GM12878 (cell line): ENCODE measurements around the gene PLAGL2. TPM values are rescaled to one million over a fixed set of nuclear protein-coding genes. Genes with fewer than 3 reads are reported as not detected.
A peak's percentile ranks its signal among the peaks of the same experiment; 100 is the strongest.

ENCODE experiments used
- ATAC-seq: fragments of 200-7000 bp; cut with Tn5 transposase; 3 replicates; pipeline ENCODE4 v1.9.1; 2020; ENCODE audit warnings: mild to moderate bottlenecking, moderate library complexity
- BruUV-seq: library from RNA; stranded (reverse); fragments of 400-500 nt; replicated peaks from 2 replicates; lab custom pipeline; 2021; lab: Mats Ljungman, UMichigan
- CTCF ChIA-PET: fragments of 300-600 bp; sonication (Branson Sonifier 250); formaldehyde crosslinking; extraction: SDS; loops from one replicate; lab custom pipeline; 2021; ENCODE audit warnings: inconsistent platforms; lab: Yijun Ruan, JAX
- POLR2A ChIA-PET: fragments of 350-600 bp; formaldehyde crosslinking; extraction: SDS; loops from one replicate; lab custom pipeline; 2021; ENCODE audit warnings: inconsistent platforms; lab: Charles Lee
- RAD21 ChIA-PET: fragments of 300-600 bp; sonication (Branson Sonifier 250); formaldehyde crosslinking; loops from one replicate; lab custom pipeline; 2023; ENCODE audit warnings: antibody characterized with exemption; ENCODE audit not compliant: unreplicated experiment; lab: Charles Lee
- SMC1A ChIA-PET: fragments of 300-600 bp; sonication (Branson Sonifier 250); formaldehyde crosslinking; loops from one replicate; lab custom pipeline; 2023; ENCODE audit not compliant: unreplicated experiment, uncharacterized antibody; lab: Charles Lee
- DNase-seq: peaks from one replicate; pipeline ENCODE4 v3.0.0-alpha.2; 2011; ENCODE audit warnings: low read depth, low spot score
- FAIRE-seq: peaks from 3 replicates; lab custom pipeline; 2011; peaks lifted over from hg19 to GRCh38; lab: Jason Lieb, UNC
- H2AFZ ChIP-seq: 2 replicates; pipeline ENCODE4 v1.6.0; 2011; ENCODE audit warnings: low read depth, low read length, control low read depth; ENCODE audit not compliant: control insufficient read depth
- H3K27ac ChIP-seq: 2 replicates; pipeline ENCODE4 v1.5.1; 2011; ENCODE audit warnings: control low read depth; ENCODE audit not compliant: control insufficient read depth, insufficient read depth
- H3K27me3 ChIP-seq, 2 experiments: replicated peaks in 1 of 2; 2 replicates each; pipeline versions ENCODE4 v1.6.0 to v1.6.1; 2011; ENCODE audit warnings: low read length in 1 of 2; ENCODE audit not compliant: control insufficient read depth in 2 of 2, insufficient read depth in 2 of 2
- H3K36me3 ChIP-seq, 2 experiments: 2 replicates each; pipeline ENCODE4 v1.5.1; 2011; ENCODE audit warnings: low read length in 1 of 2; ENCODE audit not compliant: control insufficient read depth in 2 of 2, insufficient read depth in 2 of 2
- H3K4me1 ChIP-seq: 2 replicates; pipeline ENCODE4 v1.6.1; 2011; ENCODE audit warnings: mild to moderate bottlenecking, low read length, moderate library complexity, mixed read lengths; ENCODE audit not compliant: control insufficient read depth, insufficient read depth
- H3K4me2 ChIP-seq: 2 replicates; pipeline ENCODE4 v1.6.0; 2011; ENCODE audit warnings: control low read depth; ENCODE audit not compliant: control insufficient read depth, insufficient read depth
- H3K4me3 ChIP-seq: fragments of 200-600 bp; sonication (generic); 2 replicates; pipeline ENCODE4 v1.5.1; 2016
- H3K79me2 ChIP-seq: 2 replicates; pipeline ENCODE4 v1.6.0; 2011; ENCODE audit warnings: low read length; ENCODE audit not compliant: control insufficient read depth, insufficient read depth
- H3K9ac ChIP-seq: 2 replicates; pipeline ENCODE4 v1.8.0; 2011; ENCODE audit warnings: low read length, control low read depth, mixed read lengths; ENCODE audit not compliant: control insufficient read depth, insufficient read depth
- H3K9me3 ChIP-seq: replicated peaks from 3 replicates; pipeline ENCODE4 v1.5.1; 2011; ENCODE audit warnings: mild to moderate bottlenecking, low read length; ENCODE audit not compliant: control insufficient read depth, insufficient read depth
- H4K20me1 ChIP-seq: 2 replicates; pipeline ENCODE4 v1.6.0; 2011; ENCODE audit not compliant: control insufficient read depth, insufficient read depth
- REST ChIP-seq: IDR thresholded peaks from 2 replicates; pipeline ENCODE4 v1.6.1; 2012; ENCODE audit warnings: mild to moderate bottlenecking, low read depth, low read length
- SP1 ChIP-seq: IDR thresholded peaks from one replicate; pipeline ENCODE4 v1.6.1; 2011; ENCODE audit warnings: low read depth, low read length
- USF1 ChIP-seq: IDR thresholded peaks from 2 replicates; pipeline ENCODE4 v1.6.1; 2011; ENCODE audit warnings: borderline replicate concordance, low read depth, mild to moderate bottlenecking, moderate library complexity, mixed read lengths, low read length; ENCODE audit not compliant: insufficient read depth; ENCODE audit errors: extremely low read length
- YY1 ChIP-seq: IDR thresholded peaks from 2 replicates; pipeline ENCODE4 v1.6.1; 2011; ENCODE audit warnings: low read depth, mild to moderate bottlenecking, low read length
- ZBTB11 ChIP-seq: fragments of 450-650 bp; formaldehyde crosslinking; IDR thresholded peaks from 2 replicates; pipeline ENCODE4 v1.5.0; 2022; ENCODE audit warnings: mild to moderate bottlenecking, missing genetic modification characterization
- WGBS: methylation state at CpG from one replicate; pipeline ENCODE4 v1.1.6; 2016; ENCODE audit warnings: low lambda C conversion rate; ENCODE audit not compliant: insufficient replicate concordance, insufficient coverage; ENCODE audit errors: missing lambda C conversion rate; 5-methylcytosine and 5-hydroxymethylcytosine counted together
- in situ Hi-C: fragments of 300-500 bp; cut with MboI; formaldehyde crosslinking; loops from 9 replicates; pipeline ENCODE4 v1.14.3; 2018; ENCODE audit warnings: mixed read lengths
- intact Hi-C: fragments of 100-400 bp; cut with micrococcal nuclease; formaldehyde crosslinking; loops from one replicate; pipeline ENCODE4 v1.14.2; 2022; ENCODE audit not compliant: unreplicated experiment
- polyA plus RNA-seq, 11 experiments: library from polyadenylated mRNA; depleted of rRNA in 4 of 11; unstranded in 6 of 11; stranded (reverse) in 5 of 11; fragments of >200 nt; fragmentation: Nextera tagmentation in 4 of 11; fragmentation: Illumina TruSeq in 1 of 11; extraction: Ambion mirVana in 4 of 11; extraction: Trizol in 1 of 11; gene quantifications; 1 replicate in 1 of 11; 2 replicates in 10 of 11; pipeline versions ENCODE4 v1.2.1 to v1.2.3, GENCODE V29; 2011 to 2016; ENCODE audit warnings: inconsistent platforms in 2 of 11, missing spikeins in 2 of 11, low read depth in 1 of 11
- total RNA-seq, 4 experiments: library from RNA; depleted of rRNA in 3 of 4; stranded (reverse); fragments of >200 nt in 3 of 4; fragmentation: Illumina TruSeq in 1 of 4; extraction: Trizol in 1 of 4; gene quantifications; 2 replicates each; pipeline versions ENCODE4 v1.2.1 to v1.2.3, GENCODE V29; 2013 to 2021

PLAGL2 gene
- total and polyA plus RNA-seq, 10 of the 15 experiments (the other 5 are each of a cell fraction or from before 2014, with no cell fraction given), result 4.4 to 32.3 (median 13.3) TPM

GRCh38 chr20:32179934-32180333 is 27.6 kb downstream of the PLAGL2 start:
- CTCF ChIA-PET, result no interaction called here
- no peak overlapping the region for H2AFZ ChIP-seq
- peak overlapping the region; percentile 13; the same call in 1 of the 2 replicates for H3K4me2 ChIP-seq
- H3K36me3 ChIP-seq, result no peaks in the 10 kb centered on the region
- no peaks in the 10 kb centered on the region for H3K4me1 ChIP-seq
- FAIRE-seq (no peak), DNase-seq (no peak), ATAC-seq (no peak)
- no peak overlapping the region for H3K27ac ChIP-seq
- 69% methylated on average over 4 of the region's 4 CpGs for WGBS
- H4K20me1 ChIP-seq, result no peaks in the 10 kb centered on the region
- H3K9me3 ChIP-seq, result no peaks in the 10 kb centered on the region
- no peak overlapping the region for H3K4me3 ChIP-seq
- intact Hi-C loops (no loop called here), in situ Hi-C loops (no loop called here)
- no peaks in the 10 kb centered on the region for H3K79me2 ChIP-seq
- no TSS peak for BruUV-seq
- SMC1A ChIA-PET, result no interaction called here
- POLR2A ChIA-PET, result no interaction called here
- no peaks in the 10 kb centered on the region for H3K27me3 ChIP-seq
- RAD21 ChIA-PET, result no interaction called here
- H3K9ac ChIP-seq, result no peak overlapping the region
- TF ChIP-seq REST (no peak), YY1 (no peak), SP1 (no peak), USF1 (no peak), ZBTB11 (no peak)
